Nucleus accumbens (tissue), 56 donors: Measurements from ENCODE around the gene STX1B.
"Not testable (repeated sequence)": the region's sequence is repeated elsewhere in the genome, so short reads cannot be mapped to it uniquely, and the experiment has no call there.

Source experiments
- DNase-seq, 56 donors: peaks; one replicate each; lab custom pipeline; 2025; lab: John Stamatoyannopoulos, UW

The STX1B gene

DNA sequence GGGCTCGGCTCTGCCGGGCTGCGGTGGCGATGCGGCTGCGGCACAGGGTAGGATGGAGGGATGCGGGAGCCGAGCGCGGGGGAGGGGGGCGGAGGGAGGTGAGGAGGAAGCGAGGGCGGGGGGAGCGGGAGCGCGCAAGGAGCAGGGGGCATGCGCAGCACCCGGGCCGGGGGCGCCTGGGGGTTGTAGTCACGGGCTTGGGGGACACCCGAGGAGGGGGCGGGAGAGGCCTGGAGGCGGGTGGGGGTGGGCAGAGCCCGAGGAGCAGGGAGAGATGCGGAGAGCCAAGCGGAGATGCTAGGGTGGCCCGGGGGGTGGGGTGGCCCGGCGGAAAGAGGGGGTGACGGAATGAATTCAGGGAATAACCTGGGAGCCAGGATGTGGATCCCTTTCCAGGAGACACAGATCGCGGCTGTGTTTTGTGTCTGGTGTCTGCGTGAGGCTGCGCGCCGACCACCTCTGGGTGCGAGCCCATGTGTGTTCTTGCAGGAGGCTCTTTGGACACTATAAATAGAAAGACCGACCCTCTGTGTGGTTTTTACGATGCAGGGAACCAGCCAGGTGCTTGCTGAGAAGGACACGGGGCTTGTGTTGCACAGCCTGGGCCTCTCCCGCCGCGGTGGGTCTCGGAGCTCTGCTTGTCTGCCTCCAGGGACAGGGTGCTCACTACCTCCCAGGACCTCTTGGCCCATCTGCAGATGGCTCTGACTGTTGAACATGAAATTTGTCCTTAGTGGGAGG, at the start of gene STX1B:
TSS of gene STX1B (minus strand) at position 54 of the 741 bp plus-strand sequence. CDS start 242 bp downstream, outside the sequence.
- DNase-seq, result peak in 44 of 56 donors; percentile 8 to 84 (median 53)

DNA sequence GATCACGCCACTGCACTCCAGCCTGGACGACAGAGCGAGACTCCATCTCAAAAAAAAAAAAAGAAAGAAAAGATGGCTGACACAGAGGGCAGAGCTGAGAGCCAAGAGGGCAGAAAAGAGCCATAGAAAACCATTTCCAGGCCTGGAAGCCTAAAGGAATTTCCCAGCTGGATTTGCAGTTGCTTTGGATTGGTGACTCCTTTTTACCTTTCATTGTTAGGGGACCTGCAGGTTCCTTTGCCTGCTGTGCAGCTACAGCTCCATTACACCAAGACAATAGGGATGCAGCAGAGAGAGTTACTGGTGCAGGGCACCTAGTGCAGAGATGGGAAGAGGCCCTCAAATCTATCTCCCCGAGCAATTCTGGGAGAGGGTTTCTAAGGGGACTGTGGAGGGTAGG, 45.2 kb upstream of the STX1B start:
- no peak for DNase-seq

DNA sequence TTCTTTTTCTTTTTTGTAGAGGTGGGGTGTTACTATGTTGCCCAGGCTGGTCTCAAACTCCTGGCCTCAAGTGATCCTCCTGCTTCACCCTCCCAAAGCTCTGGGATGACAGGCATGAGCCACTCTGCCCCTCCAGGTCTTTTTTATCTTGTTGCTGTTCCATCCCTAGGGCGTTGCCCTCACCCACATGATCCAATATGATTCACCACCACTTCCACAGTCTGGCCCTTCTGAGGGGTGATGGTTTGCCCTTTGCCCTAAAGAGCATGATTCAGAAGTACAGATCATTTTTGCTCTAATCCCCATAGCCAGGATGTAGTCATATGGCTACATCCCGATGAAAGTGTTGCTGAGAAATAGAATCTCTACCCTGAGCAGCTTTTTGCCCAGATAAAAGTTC, 41.7 kb upstream of the STX1B start:
- no peak for DNase-seq

DNA sequence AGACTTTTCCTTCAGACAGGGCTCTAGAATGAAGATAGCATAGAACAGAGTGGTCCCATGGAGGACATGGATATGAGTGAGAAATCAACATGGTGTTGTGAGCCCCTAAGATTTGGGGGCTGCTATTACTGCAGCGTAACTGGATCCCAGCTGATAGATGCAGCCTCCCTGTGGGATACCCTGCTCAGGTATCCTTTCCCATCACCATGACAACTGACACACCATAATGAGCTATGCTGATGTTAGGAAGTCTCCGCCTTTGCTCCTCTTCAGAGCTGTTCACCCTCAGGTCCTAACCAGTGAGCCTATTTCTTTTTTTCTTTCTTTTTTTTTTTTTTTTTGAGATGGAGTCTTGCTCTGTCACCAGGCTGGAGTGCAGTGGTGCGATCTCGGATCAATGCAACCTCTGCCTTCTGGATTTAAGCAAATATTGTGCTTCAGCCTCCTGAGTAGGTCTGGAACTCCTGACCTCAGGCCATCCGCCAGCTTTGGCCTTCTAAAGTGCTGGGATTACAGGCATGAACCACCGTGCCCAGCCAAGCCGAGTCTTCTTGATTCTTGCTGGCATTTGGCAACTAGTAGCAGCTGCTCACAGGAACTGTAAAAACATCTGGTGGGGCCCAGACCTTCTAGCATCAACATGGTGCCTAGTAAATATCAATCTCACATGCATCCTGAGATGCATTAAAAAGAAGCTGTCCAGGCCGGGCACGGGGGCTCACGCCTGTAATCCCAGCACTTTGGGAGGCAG, 40.0 kb upstream of the STX1B start:
- no peak for DNase-seq

DNA sequence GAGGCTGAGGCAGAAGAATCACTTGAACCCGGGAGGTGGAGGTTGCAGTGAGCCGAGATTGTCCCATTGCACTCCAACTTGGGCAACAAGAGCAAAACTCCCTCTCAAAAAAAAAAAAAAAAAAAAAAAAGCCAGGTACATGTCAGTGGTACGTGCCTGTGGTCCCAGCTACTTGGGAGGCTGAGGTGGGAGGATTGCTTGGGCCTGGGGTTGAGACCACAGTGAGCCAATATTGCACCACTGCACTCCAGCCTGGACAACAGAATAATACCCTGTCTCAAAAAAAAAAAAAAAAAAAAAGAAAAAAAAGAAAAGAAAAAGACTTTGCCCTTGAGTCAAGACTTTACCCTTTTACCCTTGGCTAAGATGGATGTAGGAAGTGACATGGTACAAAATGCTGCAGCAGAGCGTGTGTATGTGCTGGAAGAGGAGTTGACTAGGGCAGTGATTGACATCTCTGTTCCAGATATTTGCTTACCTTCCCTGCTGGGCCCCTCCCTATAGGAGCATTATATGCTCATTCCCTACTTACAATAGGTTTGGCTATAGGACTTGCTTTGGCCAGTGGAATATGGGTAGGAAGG, 33.6 kb upstream of the STX1B start:
- no peak for DNase-seq

DNA sequence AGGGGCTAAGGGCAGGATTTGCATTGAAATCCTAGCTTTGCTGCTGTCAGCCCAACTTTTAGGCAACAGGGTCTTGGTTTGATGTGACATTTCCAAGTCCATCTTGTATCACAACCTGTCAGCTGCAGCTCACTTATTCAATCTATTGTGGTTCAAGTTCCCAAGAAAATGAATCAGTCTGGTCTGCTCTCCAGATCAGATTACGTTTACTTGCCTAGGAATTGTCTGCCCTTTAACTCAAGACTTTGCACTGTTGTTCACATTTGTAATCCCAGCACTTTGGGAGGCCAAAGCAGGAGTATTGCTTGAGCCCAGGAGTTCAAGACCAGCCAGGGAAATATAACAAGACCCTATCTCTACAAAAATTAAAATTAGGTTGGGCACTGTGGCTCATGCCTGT, 32.9 kb upstream of the STX1B start:
- no peak for DNase-seq

DNA sequence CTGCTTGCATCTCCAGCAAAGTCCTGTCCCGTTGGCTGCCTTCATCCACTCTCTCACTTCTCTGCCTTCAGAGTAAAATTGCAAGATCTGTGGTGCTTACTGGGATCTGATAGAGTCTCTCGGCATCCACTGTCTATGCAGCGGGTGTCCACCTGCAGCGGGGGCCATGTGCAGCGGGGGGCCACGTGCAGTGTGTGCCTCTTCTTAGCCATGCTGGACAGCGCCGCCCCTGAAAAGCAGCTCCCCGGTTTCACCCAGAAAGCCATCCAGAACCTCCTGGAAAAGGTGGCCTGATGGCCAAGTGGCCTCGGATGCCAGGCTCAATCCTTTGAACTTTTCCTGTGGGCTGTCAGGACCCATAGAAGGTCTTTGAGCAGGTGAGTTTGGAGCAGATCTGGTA, 32.4 kb upstream of the STX1B start:
- DNase-seq, result no peak

DNA sequence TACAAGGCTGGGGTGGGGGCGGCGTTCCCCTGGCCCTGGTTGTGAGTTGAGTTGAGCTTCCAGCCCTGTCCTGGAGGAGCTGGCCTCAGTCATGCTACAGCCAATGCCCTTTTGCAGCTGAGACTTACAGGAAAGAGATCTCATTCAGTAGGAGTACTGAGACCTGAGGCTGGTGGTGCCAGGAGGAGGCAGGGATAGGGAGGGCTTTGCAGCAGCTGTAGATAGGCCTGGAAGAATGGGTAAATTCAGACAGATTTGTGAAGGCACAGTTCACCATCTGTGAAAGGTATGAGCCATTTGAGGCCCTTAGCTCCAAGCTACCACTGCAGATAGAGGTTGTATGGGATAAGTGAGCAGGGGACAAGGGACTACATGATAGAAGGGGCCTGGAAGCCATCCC, 28.6 kb upstream of the STX1B start:
- peak in 11 of 56 donors; percentile 2 to 45 (median 17) for DNase-seq

DNA sequence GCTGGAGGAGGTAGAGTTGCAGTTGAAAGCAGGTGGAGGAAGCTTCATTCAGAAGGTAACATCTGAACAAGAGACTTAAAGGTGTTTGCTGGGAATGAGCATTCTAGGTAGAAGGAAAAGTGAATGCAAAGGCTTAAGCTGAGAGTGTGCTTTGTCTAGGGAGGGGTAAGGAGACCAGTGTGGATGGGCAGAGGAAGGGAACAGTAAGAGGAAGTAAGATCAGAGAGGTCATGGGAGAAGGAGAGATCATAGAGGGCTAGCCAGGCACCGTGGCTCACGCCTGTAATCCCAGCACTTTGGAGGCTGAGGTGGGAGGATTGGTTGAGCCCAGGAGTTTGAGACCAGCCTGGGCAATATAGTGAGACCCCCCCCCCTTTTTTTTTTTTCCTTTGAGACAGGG, 26.3 kb upstream of the STX1B start:
- DNase-seq, result no peak

DNA sequence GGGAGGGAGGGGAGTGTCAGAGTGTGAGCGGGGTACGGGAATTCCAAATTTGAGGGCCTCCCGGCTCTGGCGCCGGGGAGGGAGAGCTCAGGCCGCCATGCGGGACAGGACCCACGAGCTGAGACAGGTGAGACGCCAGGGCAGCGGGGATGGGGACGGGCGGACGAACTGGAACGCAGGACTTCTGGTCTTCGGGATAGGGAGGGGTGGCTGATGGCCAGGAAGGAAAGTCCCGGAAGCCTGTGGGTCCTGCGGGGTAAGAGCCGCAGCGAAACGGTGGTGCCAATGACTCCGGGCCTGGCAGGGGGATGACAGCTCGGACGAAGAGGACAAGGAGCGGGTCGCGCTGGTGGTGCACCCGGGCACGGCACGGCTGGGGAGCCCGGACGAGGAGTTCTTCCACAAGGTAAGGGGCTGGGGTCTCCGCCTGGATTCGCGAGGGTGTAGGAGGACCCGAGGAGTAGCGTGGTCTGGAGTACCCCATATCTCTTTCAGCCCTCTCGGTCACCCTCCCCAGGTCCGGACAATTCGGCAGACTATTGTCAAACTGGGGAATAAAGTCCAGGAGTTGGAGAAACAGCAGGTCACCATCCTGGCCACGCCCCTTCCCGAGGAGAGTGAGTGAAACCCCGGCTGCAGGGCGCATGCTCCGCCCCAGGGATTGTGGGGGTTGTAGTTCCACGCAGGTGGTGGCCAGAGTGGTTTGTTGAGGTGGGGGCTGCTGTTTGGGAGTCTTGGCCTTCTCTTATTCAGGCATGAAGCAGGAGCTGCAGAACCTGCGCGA, 23.5 kb upstream of the STX1B start:
- DNase-seq, result peak; percentile 29 to 94 (median 81)

DNA sequence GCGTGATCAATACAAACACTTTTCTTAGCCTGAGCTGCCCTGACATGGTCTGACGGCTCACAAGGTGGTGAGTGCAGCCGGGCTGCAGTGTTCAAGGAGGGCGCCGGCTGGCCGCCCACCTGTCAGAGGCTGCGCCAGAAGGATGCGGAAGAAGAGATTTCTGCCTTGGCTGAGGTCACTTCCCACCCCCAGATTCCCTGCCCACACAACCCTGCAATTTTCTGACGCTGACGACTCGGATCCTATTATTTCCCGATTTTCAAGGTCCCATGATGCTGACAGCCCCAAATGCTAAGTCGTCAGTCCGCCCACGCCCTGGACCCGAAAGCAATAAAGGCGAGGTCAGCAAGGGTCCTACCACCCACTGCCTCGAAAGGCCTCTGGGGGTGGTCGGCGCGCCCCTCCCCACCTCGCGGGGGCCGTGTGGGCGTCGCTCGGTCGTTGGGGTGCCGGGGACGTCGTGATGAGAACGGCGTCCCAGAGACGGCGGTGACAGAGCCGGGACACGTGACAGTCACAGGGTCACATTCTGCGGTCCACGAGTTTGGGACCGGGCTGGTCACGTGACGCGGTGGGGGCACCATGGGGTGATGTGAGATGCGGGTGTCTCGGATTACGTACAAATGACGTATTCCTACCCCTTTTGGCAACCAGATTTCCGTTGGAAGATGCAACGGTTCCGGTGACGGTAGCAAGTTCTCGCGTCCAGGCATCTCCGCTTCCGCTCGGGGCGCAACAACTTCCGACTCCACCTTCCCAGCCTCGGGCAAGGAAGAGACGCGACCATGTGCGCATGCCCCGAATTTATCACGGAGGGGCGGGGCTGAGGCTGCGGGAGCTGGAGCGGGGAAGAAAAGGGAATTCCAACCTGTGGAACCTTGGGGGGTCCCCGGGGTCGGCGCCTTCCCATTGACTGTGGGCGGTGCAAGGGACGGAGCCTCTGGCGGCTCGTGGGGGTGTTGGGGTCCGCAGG, 22.6 kb upstream of the STX1B start, which contains the start of gene STX4:
TSS of gene STX4 (plus strand) at position 823 of the 973 bp plus-strand sequence. CDS start 248 bp downstream, outside the sequence.
- peak; percentile 86 to 100 (median 97) for DNase-seq

DNA sequence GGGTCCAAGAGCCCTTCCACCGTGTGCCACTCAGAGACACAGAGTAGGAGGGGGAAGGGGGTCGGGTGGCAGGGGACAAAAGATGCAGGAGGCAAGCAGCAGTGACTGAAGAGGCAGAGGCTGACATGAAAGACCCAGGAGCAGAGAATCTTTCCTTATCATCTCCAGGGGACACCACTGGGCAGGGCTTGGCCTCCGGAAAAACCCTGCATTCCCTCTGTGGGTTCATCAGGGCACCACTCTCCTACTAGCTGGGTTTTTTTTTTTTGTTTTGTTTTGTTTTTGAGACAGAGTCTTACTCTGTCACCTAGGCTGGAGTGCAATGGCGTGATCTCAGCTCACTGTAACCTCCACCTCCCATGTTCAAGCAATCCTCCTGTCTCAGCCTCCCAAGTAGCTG, 20.8 kb upstream of the STX1B start:
- no peak for DNase-seq

DNA sequence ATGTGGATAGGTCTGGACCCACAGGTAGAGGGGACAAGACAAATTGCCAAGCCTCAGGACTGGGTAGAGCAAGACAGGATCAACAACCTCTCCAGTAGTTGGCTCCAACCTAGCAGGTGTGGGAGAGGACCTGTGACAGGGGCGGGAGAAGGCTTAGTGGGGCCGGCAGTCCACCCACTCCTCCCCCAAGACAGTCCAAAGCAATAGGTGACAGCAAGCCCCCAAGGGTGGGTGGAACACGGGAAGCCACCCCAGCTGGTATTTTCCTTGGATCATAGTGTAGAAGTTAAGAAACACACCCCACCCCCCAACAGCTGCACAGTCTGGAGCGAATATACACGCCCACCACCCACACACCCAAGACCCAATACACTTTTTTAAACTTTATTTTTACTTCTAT, 18.8 kb upstream of the STX1B start:
- DNase-seq, result no peak

DNA sequence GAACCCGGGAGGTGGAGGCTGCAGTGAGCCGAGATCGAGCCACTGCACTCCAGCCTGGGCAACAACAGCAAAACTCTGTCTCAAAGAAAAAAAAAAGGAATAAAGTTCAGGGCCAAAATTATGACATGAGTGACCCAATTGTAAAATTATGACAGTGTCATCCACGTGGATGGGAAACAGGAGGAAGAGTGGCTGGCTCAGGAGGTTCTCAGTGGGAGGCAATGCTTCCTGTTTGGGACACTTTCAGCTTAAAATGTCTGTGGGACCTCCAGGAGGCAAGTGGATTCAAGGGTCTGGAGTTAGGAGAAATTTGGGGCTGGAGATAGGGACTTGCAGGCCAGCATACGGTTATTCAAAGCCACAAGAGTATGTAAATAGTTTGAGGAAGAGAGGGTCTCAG, 14.9 kb upstream of the STX1B start:
- DNase-seq, result no peak

DNA sequence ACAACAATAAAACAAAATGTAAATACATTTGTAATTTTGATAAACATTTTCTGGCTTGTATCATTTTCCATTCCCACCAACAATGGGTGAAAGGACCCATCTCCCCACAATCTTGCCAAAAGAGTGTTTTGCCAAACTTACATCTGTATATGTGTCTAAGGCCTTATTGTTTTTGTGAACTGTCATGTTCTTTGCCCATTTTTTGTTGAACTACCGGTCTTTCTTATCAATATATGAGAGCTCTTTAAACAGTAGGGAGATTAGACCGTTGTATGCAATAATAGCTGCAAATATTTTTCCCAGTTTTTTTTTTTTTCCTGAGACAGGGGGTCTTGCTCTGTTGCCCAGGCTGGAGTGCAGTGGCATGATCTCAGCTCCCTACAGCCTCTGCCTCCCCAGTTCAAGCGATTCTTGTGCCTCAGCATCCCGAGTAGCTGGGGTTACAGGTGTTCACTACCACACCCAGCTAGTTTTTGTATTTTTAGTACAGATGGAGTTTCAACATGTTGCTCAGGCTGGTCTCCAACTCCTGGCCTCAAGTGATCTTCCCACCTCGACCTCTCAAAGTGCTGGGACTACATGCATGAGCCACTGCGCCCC, 13.3 kb upstream of the STX1B start:
- DNase-seq, result no peak

DNA sequence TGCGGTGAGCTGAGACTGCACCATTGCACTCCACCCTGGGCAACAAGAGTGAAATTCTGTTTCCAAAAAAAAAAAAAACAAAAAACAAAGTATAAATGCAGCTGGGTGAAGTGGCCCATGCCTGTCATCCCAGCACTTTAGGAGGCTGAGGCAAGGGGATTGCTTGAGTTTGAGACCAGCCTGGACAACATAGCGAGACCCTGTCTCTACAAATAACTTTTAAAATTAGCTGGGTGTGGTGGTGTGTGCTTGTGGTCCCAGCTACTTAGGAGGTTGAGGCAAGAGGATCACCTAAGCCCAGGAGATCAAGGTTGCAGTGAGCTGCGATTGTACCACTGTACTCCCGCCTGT, 12.8 kb upstream of the STX1B start:
- DNase-seq, result no peak

DNA sequence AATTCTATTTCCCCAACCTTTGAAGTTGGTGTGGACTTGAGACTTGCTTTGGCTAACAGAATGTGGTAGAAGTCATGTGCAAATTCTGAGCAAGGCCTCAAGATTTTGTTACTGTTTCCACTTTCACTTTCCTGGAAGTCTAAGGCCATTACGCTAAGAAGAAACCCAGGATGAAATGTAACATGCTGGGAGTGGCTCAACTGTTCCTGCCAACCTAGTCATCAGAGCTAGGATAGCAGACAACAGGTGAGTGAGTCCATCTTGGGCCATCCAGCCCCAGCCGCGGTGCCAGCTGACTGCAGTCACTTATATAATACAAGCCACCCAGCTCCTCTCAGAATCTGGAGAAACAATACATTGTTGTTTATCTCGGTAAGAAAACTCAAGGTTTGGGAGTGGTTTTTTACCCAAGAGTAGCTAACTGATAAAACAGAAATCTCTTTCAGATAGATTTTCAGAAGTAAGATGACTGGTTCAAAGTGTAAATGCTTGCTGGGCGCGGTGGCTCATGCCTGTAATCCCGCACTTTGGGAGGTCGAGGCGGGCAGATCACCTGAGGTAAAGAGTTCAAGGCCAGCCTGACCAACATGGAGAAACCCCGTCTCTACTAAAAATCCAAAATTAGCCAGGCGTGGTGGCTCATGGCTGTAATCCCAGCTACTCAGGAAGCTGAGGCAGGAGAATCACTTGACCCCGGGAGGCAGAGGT, 12.3 kb upstream of the STX1B start:
- DNase-seq, result no peak

DNA sequence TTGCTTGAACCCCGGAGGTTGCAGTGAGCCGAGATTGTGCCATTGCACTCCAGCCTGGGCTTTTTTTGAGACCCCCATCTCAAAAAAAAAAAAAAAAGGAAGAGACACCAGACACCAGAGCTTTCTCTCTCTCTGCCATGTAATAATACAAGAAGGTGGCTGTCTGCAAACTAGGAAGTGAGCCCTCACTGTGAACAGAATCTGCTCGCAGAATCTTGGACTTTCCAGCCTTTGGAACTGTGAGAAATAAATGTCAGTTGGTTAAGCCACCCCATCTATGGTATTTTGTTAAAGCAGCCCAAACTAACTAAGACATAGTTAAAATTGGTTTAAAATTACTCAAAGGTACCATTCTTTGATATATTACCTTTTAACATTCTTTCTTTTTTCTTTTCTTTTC, 10.1 kb upstream of the STX1B start:
- no peak for DNase-seq

DNA sequence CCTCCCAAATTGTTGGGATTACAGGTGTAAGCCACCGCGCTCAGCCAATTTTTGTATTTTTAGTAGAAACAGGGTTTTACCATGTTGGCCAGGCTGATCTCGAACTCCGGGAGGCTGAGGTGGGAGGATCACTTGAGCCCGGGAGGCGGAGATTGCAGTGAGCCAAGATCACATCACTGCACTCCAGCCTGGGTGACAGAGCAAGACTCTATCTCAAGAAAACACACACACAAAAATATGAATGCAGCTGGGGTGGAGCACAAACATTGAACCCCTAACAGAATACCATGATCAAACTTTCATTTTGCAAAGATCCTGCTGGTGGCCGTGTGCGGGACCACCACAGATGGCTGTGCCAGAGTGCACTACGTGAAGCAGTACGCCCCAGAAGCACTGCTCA, 7.3 kb upstream of the STX1B start:
- DNase-seq, result not testable (repeated sequence)
